Measurements from ENCODE around the gene INAFM2. TPM values are rescaled to one million over a fixed set of nuclear protein-coding genes. Genes with fewer than 3 reads are reported as not detected.
A peak's percentile ranks its signal among the peaks of the same experiment; 100 is the strongest.

Gene INAFM2
- total RNA-seq, 2 experiments from 2014 or later: 6.8 to 7.0 TPM

DNA sequence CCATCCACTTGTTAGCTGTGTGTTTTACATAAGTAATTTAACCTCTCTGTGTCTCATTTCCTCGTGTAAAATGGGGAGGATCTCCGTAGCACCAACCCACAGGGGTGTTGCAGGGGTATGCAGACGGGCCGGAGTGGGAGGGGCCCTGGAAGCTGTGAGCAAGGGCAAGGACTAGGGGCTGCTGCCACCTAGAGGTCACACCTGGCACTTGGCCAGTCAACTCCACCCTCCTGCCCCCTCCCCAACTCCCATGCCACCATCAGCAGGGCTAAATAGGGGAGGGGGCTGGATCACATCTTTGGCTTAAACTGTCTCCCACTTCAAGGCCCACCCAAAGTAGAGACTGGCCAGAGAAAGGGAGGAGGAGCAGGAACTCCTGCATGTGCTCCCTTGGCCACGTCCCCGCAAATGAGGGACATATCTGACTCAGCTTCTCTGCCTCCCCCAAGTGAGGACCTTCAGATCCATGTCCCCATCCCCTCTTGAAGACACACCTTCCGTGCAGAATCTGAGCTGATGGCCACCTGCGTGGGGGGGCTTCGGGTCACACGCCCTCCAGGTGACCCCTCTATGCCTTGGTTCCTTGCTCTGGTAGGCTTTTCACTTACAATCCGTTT lies 14.7 kb downstream of the INAFM2 start:
- ChIA-PET POLR2A (interaction anchor here (1.4 to 4.2 kb wide), 5 partner anchors 13 to 59 kb away, joined by 6 to 34 read pairs (median 8); partner anchors contain the start of genes INAFM2 and PLCB2), CTCF (interaction anchor here (0.7 to 3.7 kb wide), 22 partner anchors 11 to 651 kb away, joined by 3 to 48 read pairs (median 6); partner anchors contain the start of genes ANKRD63, DISP2, INAFM2 and IVD)
- DNase-seq (peak; percentile 64 to 89 (median 73)), ATAC-seq (ENCODE audit: poor library complexity) (peak; percentile 81)
- no peaks in the 10 kb centered on the region for H3K9me3 ChIP-seq (ENCODE audit: control insufficient read depth in 1 of 2, insufficient read depth in 1 of 2, low read length in 2 of 2)
- Mint-ChIP-seq H3K4me3 (no peak overlapping the region), H3K9me3 (no peaks in the 10 kb centered on the region), H3K27ac (no peak overlapping the region), H3K36me3 (ENCODE audit: low read depth) (no peaks in the 10 kb centered on the region), H3K4me1 (ENCODE audit: low read depth) (peaks cover 21% of the 10 kb centered on the region), H3K27me3 (no peaks in the 10 kb centered on the region)
- no peak overlapping the region for H3K4me3 ChIP-seq (ENCODE audit: low read length)
- TF ChIP-seq, protein P1, sequence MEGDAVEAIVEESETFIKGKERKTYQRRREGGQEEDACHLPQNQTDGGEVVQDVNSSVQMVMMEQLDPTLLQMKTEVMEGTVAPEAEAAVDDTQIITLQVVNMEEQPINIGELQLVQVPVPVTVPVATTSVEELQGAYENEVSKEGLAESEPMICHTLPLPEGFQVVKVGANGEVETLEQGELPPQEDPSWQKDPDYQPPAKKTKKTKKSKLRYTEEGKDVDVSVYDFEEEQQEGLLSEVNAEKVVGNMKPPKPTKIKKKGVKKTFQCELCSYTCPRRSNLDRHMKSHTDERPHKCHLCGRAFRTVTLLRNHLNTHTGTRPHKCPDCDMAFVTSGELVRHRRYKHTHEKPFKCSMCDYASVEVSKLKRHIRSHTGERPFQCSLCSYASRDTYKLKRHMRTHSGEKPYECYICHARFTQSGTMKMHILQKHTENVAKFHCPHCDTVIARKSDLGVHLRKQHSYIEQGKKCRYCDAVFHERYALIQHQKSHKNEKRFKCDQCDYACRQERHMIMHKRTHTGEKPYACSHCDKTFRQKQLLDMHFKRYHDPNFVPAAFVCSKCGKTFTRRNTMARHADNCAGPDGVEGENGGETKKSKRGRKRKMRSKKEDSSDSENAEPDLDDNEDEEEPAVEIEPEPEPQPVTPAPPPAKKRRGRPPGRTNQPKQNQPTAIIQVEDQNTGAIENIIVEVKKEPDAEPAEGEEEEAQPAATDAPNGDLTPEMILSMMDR (IDR thresholded peaks at IDR 0.05): peak; percentile 90
- no peaks in the 10 kb centered on the region for H3K36me3 ChIP-seq (ENCODE audit: insufficient read depth, low read length)
- no peaks in the 10 kb centered on the region for H3K27me3 ChIP-seq (ENCODE audit: control insufficient read depth in 1 of 2, insufficient read depth in 2 of 2, low read length in 2 of 2)
- H3K4me1 ChIP-seq (ENCODE audit: insufficient read depth, low read length): peaks cover 31% of the 10 kb centered on the region
- no peak overlapping the region for H3K27ac ChIP-seq (ENCODE audit: low read depth in 1 of 2, low read length in 2 of 2)
- intact Hi-C loops (cut with DNase I, micrococcal nuclease): loop anchor here (1.0 to 10.0 kb wide), 6 partner anchors 17 to 553 kb away; partner anchors contain the start of genes FSIP1 (in 1 of the 2) and PLCB2 (in 1 of the 2)

DNA sequence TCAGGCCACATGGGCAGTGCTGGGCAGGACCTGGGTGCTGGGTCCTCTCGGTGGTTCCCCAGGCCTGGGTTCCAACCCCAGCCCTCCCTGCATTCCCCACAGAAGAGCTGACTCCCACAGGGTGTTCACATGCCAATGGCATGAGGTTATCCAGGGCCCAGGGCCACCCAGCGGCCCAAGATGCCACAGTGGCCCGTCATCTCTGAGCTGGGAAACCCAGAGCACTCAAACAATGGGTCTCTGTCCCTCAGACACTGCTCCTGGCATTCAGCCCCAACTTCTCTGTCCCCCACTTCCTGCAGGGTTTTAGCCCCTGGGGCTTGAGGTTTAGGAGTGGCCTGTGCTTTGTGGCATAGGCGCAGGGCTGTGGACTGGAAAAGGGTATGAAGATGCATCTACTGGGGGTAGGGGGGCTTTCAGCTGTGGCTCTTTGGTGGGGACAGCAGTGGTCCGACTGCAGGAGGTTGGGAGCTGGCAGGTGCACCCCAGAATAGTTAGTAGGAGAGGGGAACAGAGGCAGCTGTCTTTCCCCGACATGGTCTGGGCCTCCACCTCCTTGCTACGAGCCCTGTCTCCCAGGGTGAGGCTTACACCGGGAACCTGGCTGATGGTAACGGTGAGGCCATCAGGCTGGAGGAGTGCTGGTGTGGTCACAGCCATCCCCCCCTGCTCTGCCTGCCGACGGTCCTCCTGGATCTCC lies 15.6 kb downstream of the INAFM2 start:
- Histone ChIP-seq H3K36me3 (ENCODE audit: insufficient read depth, low read length) (no peaks in the 10 kb centered on the region), H3K9me3 (ENCODE audit: control insufficient read depth in 1 of 2, insufficient read depth in 1 of 2, low read length in 2 of 2) (no peaks in the 10 kb centered on the region), H3K27ac (ENCODE audit: low read depth in 1 of 2, low read length in 2 of 2) (no peak overlapping the region), H3K4me3 (ENCODE audit: low read length) (no peak overlapping the region), H3K4me1 (ENCODE audit: insufficient read depth, low read length) (peaks cover 24% of the 10 kb centered on the region), H3K27me3 (ENCODE audit: control insufficient read depth in 1 of 2, insufficient read depth in 2 of 2, low read length in 2 of 2) (no peaks in the 10 kb centered on the region)
- Mint-ChIP-seq H3K27me3 (no peaks in the 10 kb centered on the region), H3K27ac (no peak overlapping the region), H3K9me3 (no peaks in the 10 kb centered on the region), H3K4me3 (no peak overlapping the region), H3K4me1 (ENCODE audit: low read depth) (peaks cover 15% of the 10 kb centered on the region), H3K36me3 (ENCODE audit: low read depth) (no peaks in the 10 kb centered on the region)
- DNase-seq: no peak
- TF ChIP-seq, protein P1 (IDR thresholded peaks at IDR 0.05): no peak
- ChIA-PET CTCF (interaction anchor here (0.9 to 3.7 kb wide), 10 partner anchors 12 to 65 kb away, joined by 3 to 48 read pairs (median 14); partner anchors contain the start of genes INAFM2 and PLCB2), POLR2A (interaction anchor here (1.0 to 4.2 kb wide), 4 partner anchors 14 to 31 kb away, joined by 3 to 34 read pairs (median 12); partner anchors contain the start of genes INAFM2 and PLCB2)
- intact Hi-C loops (cut with DNase I, micrococcal nuclease): loop anchor here (1.0 to 10.0 kb wide), 6 partner anchors 18 to 554 kb away; partner anchors contain the start of genes FSIP1 (in 1 of the 2) and PLCB2 (in 1 of the 2)
- ATAC-seq (ENCODE audit: poor library complexity): no peak

DNA sequence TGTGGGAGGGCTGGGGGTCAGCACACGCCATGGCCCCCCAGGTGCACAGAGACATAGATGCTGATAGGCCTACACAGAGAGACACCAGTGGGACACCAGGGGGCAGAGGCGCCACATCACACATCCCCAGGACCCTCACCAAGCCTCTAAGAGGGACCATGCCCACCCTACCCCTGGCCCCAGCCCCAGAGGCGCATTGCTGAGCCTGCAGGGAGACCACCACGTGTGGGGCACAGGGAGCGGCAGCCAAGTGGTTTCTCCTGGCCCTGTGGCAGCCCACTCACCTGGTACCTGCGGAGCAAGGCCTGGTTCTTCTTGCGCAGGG lies 16.1 kb downstream of the INAFM2 start:
- Histone ChIP-seq H3K4me3 (ENCODE audit: low read length) (no peak overlapping the region), H3K9me3 (ENCODE audit: control insufficient read depth in 1 of 2, insufficient read depth in 1 of 2, low read length in 2 of 2) (no peaks in the 10 kb centered on the region), H3K36me3 (ENCODE audit: insufficient read depth, low read length) (no peaks in the 10 kb centered on the region), H3K27me3 (ENCODE audit: control insufficient read depth in 1 of 2, insufficient read depth in 2 of 2, low read length in 2 of 2) (no peaks in the 10 kb centered on the region), H3K4me1 (ENCODE audit: insufficient read depth, low read length) (peaks cover 24% of the 10 kb centered on the region), H3K27ac (ENCODE audit: low read depth in 1 of 2, low read length in 2 of 2) (no peak overlapping the region)
- Mint-ChIP-seq H3K27me3 (no peaks in the 10 kb centered on the region), H3K4me1 (ENCODE audit: low read depth) (peaks cover 10% of the 10 kb centered on the region), H3K36me3 (ENCODE audit: low read depth) (no peaks in the 10 kb centered on the region), H3K9me3 (no peaks in the 10 kb centered on the region), H3K4me3 (no peak overlapping the region), H3K27ac (no peak overlapping the region)
- CTCF ChIA-PET: interaction anchor here (0.9 to 3.7 kb wide), 4 partner anchors 13 to 65 kb away, joined by 3 to 48 read pairs (median 18); partner anchors contain the start of gene INAFM2
- DNase-seq (no peak), ATAC-seq (ENCODE audit: poor library complexity) (no peak)
- TF ChIP-seq, protein P1 (IDR thresholded peaks at IDR 0.05): no peak
- POLR2A ChIA-PET: interaction anchor here (1.0 kb wide), 1 partner anchor 14 kb away, joined by 3 read pairs; no protein-coding TSS in a partner anchor
- intact Hi-C loops (cut with DNase I, micrococcal nuclease): loop anchor here (5.0 to 10.0 kb wide), 2 partner anchors 122 to 555 kb away; partner anchors contain the start of gene FSIP1 (in 1 of the 2)
